Activated CD4-positive, alpha-beta T cell treated with anti-CD3 and anti-CD28 coated beads, Interleukin-2, amount 50 U/mL, for 1 hour (primary cell): ENCODE data around the gene PSMD14.
"Not testable (repeated sequence)": the region's sequence is repeated elsewhere in the genome, so short reads cannot be mapped to it uniquely, and the experiment has no call there.

ENCODE experiments used
- DNase-seq: peaks from one replicate; pipeline ENCODE4 v3.0.0-alpha.2; 2020

PSMD14 gene

GRCh38 chr2:161339532-161339931 lies 31.3 kb downstream of the PSMD14 start:
- DNase-seq = not testable (repeated sequence)

DNA sequence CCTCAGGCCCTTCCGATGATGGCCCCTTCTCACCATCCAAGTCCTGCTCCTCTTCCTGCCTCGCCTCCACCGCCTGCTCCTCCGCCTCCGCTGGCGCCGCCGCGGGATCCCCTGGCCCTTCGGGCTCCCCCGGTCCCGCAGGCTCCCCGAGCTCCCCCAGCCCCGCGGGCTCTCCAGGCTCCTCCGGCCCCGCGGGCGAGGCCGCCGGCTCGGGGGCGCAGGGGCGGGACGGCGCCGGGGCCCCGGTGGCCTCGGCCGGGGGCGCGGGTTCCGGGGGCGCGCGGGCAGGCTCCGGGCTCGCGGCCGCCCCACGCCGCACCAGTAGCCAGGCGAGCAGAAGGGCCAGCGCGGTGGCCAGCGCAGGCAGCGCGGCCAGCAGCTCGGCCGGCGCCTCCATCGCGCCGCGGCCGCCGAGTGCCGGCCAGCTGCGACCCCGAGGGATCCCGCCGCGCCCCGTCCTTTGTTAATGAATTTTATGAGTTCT lies 32.7 kb downstream of the PSMD14 start:
- not testable (repeated sequence) for DNase-seq

DNA sequence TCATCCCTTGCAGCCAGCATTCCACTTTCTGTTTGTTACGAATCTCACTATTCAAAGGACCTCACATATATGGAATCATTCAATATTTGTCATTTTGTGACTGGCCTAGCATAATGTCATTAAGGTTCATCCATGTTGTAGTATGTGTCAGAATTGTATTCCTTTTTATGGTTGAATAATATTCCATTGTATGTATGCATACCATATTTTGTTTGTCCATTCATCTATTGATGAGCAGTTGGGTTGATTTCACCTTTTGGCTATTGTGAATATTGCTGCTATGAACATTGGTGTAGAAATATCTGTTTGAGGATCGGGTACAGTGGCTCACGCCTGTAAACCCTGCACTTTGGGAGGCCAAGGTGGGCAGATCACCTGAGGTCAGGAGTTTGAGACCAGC lies 35.0 kb downstream of the PSMD14 start:
- no peak for DNase-seq

DNA sequence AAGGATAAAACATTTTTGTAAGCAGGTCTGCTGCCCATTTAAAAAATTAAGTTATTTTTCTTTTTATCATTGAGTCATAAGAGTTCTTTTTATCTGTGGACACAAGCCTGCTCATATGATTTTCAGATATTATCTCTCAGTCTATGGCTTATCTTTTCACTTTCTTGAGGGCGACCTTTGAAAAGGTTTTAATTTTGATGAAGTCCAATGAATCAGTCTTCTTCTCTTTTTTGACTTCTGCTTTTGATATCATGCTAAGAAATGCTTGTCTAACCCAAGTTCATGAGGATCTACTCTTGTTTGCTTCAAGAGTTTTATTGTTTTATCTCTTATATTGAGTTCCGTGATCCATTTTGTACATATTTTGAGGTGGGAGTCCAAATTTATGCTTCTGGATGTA lies 36.5 kb downstream of the PSMD14 start:
- no peak for DNase-seq

- DNase-seq = no peak
Measured at GRCh38 chr2:161351678-161352077, 43.5 kb downstream of the PSMD14 start.

DNA sequence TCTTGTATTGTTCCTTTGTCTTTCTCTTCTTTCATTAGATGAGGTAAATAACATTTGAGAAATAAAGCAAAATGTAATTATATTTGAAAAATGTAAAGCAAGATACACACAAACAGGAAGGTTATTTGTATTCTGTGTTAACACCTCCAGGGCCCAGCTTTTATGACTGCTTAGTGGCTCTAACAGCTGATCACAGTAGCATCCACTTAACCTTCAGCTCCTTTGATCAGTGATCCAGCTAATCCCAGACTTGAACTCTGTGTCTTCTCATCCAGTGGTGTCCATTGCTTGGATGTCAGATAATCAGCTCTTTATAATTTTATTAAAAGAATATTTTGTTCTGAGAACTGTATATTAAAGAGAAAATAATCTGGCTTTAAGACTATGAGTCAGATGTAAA lies 44.5 kb downstream of the PSMD14 start:
- no peak for DNase-seq

GRCh38 chr2:161353543-161353942 lies 45.3 kb downstream of the PSMD14 start:
- no peak for DNase-seq

DNA sequence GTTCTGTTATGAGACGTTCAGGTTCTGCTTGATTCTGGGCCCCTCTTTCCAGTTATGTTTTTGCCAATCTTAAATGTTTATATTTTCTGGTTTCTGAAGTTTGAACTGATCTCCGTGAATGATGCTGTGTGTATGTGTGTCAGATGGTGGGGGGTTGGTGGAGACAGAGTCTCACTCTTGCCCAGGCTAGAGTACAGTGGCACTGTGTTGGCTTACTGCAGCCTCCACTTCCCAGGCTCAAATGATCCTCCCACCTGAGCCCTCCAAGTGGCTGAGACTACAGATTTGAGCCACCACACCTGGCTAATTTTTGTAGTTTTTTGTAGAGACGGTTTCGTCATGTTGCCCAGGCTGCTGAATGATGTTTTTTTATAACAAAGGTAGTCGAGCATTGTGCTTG lies 45.9 kb downstream of the PSMD14 start:
- DNase-seq = no peak

- DNase-seq = no peak
Measured at GRCh38 chr2:161355106-161355505, 46.9 kb downstream of the PSMD14 start.

GRCh38 chr2:161355983-161356382 lies 47.8 kb downstream of the PSMD14 start:
- no peak for DNase-seq

GRCh38 chr2:161357097-161357496 lies 48.9 kb downstream of the PSMD14 start:
- no peak for DNase-seq

- no peak for DNase-seq
Measured at GRCh38 chr2:161358838-161359237, 50.6 kb downstream of the PSMD14 start.

DNA sequence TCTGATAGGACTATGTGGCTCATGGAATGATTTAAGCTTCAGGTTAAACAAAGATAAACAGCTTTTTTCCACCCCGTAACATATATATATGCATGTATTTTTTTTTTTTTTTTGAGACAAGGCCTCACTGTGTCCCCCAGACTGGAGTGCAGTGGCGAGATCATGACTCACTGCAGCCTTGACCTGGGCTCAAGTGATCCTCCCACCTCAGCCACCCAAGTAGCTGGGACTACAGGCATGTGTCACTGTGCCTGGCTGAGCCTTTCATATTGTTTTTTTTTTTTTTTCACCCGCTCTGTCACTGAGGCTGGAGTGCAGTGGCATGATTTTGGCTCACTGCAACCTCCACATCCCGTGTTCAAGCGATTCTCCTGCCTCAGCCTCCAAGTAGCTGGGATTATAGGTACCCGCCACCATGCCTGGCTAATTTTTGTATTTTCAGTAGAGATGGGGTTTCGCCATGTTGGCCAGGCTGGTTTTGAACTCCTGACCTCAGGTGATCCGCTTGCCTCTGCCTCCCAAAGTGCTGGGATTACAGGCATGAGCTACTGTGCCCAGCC lies 52.0 kb downstream of the PSMD14 start:
- DNase-seq = not testable (repeated sequence)

GRCh38 chr2:161362568-161363166 lies 54.4 kb downstream of the PSMD14 start:
- DNase-seq = no peak

- DNase-seq = no peak
Measured at GRCh38 chr2:161367675-161368074, 59.5 kb downstream of the PSMD14 start.

DNA sequence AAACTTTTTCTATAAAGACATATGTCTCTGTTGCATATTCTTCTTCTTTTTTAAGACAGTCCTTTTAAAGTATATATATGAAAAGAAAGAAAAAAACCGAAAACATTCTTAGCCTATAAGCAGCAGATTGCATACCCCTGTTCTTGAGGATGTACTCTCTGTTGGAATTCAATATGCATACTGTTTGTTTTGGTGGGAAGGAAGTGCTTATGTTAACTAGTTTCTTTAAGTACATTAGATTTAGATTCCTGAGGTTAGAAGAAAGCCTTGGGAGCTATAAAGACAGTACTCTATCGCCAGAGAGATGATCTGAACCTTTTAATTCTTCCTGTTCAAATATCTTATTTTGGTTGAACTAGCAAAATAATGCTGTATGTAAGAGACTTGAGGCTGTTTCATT lies 61.1 kb downstream of the PSMD14 start:
- no peak for DNase-seq

GRCh38 chr2:161370981-161371380 lies 62.8 kb downstream of the PSMD14 start:
- no peak for DNase-seq

GRCh38 chr2:161371869-161372268 lies 63.6 kb downstream of the PSMD14 start:
- DNase-seq = no peak

DNA sequence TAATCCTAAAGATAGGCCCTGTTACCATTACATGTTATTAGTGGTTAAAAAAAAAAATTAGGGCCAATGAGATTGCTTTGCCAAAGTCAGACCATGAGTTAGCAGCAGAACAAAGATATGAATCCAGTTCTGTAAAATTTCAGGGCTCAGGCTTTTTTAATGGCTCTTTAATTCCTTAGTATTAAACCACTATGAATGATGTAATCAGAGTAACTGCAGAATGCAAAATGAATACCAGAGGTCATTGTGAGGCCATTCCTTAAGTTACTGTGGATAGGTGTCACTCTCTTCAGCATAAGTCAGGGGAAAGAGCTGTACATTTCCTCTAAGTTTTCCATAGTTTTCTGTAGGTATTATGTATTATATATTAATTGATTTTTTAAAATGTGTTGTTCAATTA lies 65.7 kb downstream of the PSMD14 start:
- DNase-seq = no peak

DNA sequence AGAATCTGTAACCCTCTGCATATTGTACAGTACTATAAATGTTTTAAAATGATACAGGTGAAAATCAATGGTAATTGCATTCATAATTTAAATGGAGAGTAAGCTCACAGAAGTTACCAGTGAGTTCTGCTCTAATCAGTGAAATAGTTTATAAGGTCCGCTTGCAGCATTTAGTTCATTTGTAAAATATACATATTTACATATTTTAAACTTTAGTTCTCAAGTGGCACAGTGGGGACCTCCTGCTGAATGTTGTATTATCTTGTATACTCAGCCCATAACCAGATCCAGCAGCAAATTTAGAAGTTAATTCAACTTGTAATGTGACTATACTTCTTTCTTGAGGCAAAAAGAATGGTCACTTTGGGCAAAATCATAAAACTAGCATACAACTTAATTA lies 66.2 kb downstream of the PSMD14 start:
- DNase-seq = no peak

DNA sequence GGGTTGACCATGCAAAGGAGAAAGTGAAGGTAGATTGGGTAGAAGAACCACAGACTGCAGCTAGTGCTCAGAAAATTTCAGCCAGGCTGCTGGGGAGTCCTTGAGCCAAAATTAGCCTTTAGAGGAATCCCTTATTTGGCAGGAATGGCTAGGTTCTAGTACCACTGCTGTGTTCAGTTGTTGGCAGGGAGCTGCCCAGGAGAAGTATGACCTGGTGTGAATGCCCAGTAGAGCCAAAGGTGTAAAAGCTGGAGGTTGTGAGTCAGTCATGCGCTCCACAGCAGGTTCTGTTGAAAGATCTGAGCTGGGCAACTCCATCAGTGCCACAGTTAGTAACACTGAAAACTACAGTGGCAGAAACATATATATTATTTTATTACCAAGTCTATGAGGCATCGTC lies 71.5 kb downstream of the PSMD14 start:
- no peak for DNase-seq

DNA sequence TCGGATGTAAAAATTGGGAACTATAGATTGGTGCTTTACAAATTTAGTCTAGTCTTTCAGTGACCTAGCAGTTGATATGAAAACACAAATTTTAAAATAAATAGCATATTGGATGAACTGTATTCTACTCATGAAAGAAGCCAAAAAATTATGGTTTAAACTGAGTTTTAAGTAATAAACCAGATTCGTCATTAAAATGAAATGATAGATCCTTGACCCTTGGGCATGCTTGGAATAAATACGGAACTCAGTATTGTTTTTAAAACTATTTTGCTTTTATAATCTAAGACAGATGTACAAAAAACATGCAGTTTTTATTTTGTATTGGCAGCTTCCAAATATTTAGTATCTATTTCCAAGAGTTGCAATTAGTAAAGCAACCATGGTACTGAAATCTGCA lies 73.3 kb downstream of the PSMD14 start:
- no peak for DNase-seq

GRCh38 chr2:161382747-161383146 lies 74.5 kb downstream of the PSMD14 start:
- DNase-seq = no peak

DNA sequence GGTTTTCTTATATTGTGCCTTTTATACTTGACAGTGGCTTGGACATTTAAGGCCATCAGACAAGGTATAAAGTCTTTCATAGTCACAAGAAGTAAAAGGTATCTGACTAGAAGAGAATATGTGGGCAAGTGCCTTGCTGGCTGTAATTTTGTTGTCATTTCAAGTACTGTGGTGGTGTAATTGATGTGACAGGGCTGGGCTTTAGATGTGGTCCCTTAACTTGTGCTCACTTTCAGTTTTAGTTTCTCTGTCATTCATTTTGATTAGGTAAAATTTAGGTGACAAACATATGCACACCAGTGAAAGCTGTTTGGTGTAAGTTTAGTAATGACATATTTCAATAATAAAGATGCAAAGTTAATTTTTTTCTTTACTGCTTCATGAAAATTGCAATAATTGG lies 76.6 kb downstream of the PSMD14 start:
- no peak for DNase-seq

DNA sequence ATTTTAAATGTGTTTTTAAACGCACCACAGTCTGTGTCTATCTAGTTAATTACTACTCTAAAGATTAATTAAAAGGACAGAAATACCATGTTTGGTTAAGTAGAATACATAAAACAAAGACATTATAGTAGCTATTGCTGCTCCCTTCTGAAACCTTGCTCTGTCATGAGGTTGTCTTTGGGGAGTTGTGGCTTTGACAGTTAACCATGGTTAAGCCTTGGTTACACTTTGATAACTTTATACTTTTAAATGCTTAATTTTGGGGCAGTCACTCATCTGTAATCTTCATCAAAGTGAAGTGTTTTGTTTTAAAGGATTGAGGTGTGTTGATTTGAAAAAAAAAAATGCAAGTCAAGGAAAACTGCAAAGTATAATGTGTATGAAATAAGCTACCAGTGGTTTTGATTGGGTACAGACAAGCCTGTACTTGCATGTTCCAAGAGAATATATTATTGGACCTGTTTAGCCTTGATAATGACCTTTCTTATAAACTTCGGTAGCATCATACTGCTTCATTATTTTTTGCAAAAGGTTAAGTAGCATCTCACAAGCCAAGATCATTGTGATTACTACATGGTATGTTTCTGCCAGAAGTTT lies 78.1 kb downstream of the PSMD14 start:
- DNase-seq = no peak
